CD4-positive, alpha-beta T cell treated with Interleukin-17A for 1 hour (primary cell): ENCODE data around the gene MYRFL.
"Not testable (repeated sequence)": the region's sequence is repeated elsewhere in the genome, so short reads cannot be mapped to it uniquely, and the experiment has no call there.

Experiments
- DNase-seq: peaks from one replicate; pipeline ENCODE4 v3.0.0-alpha.2; 2020

The MYRFL gene

GRCh38 chr12:69844416-69844815 lies 19.4 kb downstream of the MYRFL start:
- no peak for DNase-seq

GRCh38 chr12:69844836-69845235 lies 19.8 kb downstream of the MYRFL start:
- no peak for DNase-seq

- no peak for DNase-seq
Measured at GRCh38 chr12:69846976-69847375, 21.9 kb downstream of the MYRFL start.

GRCh38 chr12:69851976-69852375 lies 26.9 kb downstream of the MYRFL start:
- DNase-seq, result no peak

GRCh38 chr12:69853176-69853961 lies 28.3 kb downstream of the MYRFL start:
- not testable (repeated sequence) for DNase-seq

- DNase-seq, result no peak
Measured at GRCh38 chr12:69866698-69867097, 41.7 kb downstream of the MYRFL start.

- DNase-seq, result no peak
Measured at GRCh38 chr12:69868695-69869094, 43.7 kb downstream of the MYRFL start.

- DNase-seq, result no peak
Measured at GRCh38 chr12:69872804-69873203, 47.8 kb downstream of the MYRFL start.

GRCh38 chr12:69873429-69873828 lies 48.4 kb downstream of the MYRFL start:
- DNase-seq, result no peak

- no peak for DNase-seq
Measured at GRCh38 chr12:69874606-69875005, 49.6 kb downstream of the MYRFL start.

GRCh38 chr12:69875416-69875935 lies 50.4 kb downstream of the MYRFL start:
- no peak for DNase-seq

GRCh38 chr12:69879007-69879960 lies 54.3 kb downstream of the MYRFL start:
- peak; percentile 63 for DNase-seq

- DNase-seq, result no peak
Measured at GRCh38 chr12:69880571-69880970, 55.5 kb downstream of the MYRFL start.

GRCh38 chr12:69881771-69882170 lies 56.7 kb downstream of the MYRFL start:
- no peak for DNase-seq

- DNase-seq, result no peak
Measured at GRCh38 chr12:69884386-69884785, 59.4 kb downstream of the MYRFL start.

- DNase-seq, result no peak
Measured at GRCh38 chr12:69885658-69886057, 60.6 kb downstream of the MYRFL start.

GRCh38 chr12:69886109-69886508 lies 61.1 kb downstream of the MYRFL start:
- no peak for DNase-seq

- no peak for DNase-seq
Measured at GRCh38 chr12:69886715-69887114, 61.7 kb downstream of the MYRFL start.

- DNase-seq, result no peak
Measured at GRCh38 chr12:69888901-69889300, 63.9 kb downstream of the MYRFL start.

- DNase-seq, result no peak
Measured at GRCh38 chr12:69894800-69895383, 69.9 kb downstream of the MYRFL start.

- no peak for DNase-seq
Measured at GRCh38 chr12:69896653-69897381, 71.8 kb downstream of the MYRFL start.

- no peak for DNase-seq
Measured at GRCh38 chr12:69897744-69898143, 72.7 kb downstream of the MYRFL start.

GRCh38 chr12:69898236-69898635 lies 73.2 kb downstream of the MYRFL start:
- no peak for DNase-seq
